DOHH2 (cell line): Measurements from ENCODE around the gene MKX.

Experiments used
- H3F3A ChIP-seq: fragments of 200-600 bp; sonication (generic), shearing (Covaris generic); 2 replicates; pipeline ENCODE4 v1.6.0; 2016; ENCODE audit warnings: antibody characterized with exemption, mild to moderate bottlenecking; ENCODE audit not compliant: control insufficient read depth, insufficient read depth
- H3K27ac ChIP-seq: fragments of 200-600 bp; sonication (generic); 2 replicates; pipeline ENCODE4 v1.5.1; 2014; ENCODE audit warnings: low read depth, mild to moderate bottlenecking, low read length, moderate library complexity
- H3K27me3 ChIP-seq: fragments of 200-600 bp; sonication (generic); 2 replicates; pipeline ENCODE4 v1.6.1; 2014; ENCODE audit warnings: mild to moderate bottlenecking, low read length, mixed read lengths; ENCODE audit not compliant: control insufficient read depth
- H3K36me3 ChIP-seq: fragments of 200-600 bp; sonication (generic); 2 replicates; pipeline ENCODE4 v1.6.1; 2014; ENCODE audit warnings: mild to moderate bottlenecking, low read length, moderate library complexity, mixed read lengths; ENCODE audit not compliant: control insufficient read depth
- H3K4me1 ChIP-seq: fragments of 200-600 bp; sonication (generic); 2 replicates; pipeline ENCODE4 v1.6.1; 2014; ENCODE audit warnings: mild to moderate bottlenecking, low read length, mixed read lengths; ENCODE audit not compliant: control insufficient read depth
- H3K4me2 ChIP-seq: fragments of 200-600 bp; sonication (generic); 2 replicates; pipeline ENCODE4 v1.6.0; 2014; ENCODE audit warnings: mild to moderate bottlenecking, low read length, moderate library complexity
- H3K4me3 ChIP-seq: fragments of 200-600 bp; sonication (generic); 2 replicates; pipeline ENCODE4 v1.5.1; 2014; ENCODE audit warnings: mild to moderate bottlenecking, low read length, mixed read lengths
- H3K79me2 ChIP-seq: fragments of 200-600 bp; sonication (generic); 2 replicates; pipeline ENCODE4 v1.6.1; 2014; ENCODE audit warnings: mild to moderate bottlenecking, low read length, mixed read lengths; ENCODE audit not compliant: control insufficient read depth
- H3K9me2 ChIP-seq: fragments of 200-600 bp; sonication (generic); replicated peaks from 2 replicates; pipeline ENCODE4 v1.6.1; 2014; ENCODE audit warnings: mild to moderate bottlenecking, low read length, mixed read lengths; ENCODE audit not compliant: control insufficient read depth
- H3K9me3 ChIP-seq: fragments of 200-600 bp; sonication (generic); 2 replicates; pipeline ENCODE4 v1.6.1; 2014; ENCODE audit warnings: antibody characterized with exemption, low read length, mixed read lengths; ENCODE audit not compliant: control insufficient read depth, insufficient read depth
- H4K20me1 ChIP-seq: fragments of 200-600 bp; sonication (generic); 2 replicates; pipeline ENCODE4 v1.6.0; 2014; ENCODE audit warnings: low read depth, mild to moderate bottlenecking, antibody characterized with exemption, low read length, moderate library complexity; ENCODE audit not compliant: control insufficient read depth, insufficient read depth
- EZH2phosphoT487 ChIP-seq: fragments of 200-600 bp; sonication (generic); IDR thresholded peaks from 2 replicates; pipeline ENCODE4 v1.6.1; 2017; ENCODE audit warnings: borderline replicate concordance, mild to moderate bottlenecking, antibody characterized with exemption, low read length, moderate library complexity, mixed read lengths
- TF ChIP-seq, protein P1 (sequence below): fragments of 200-600 bp; sonication (generic); IDR thresholded peaks from one replicate; pipeline ENCODE4 v1.5.1; 2014; ENCODE audit warnings: antibody characterized with exemption, mild to moderate bottlenecking, low read depth, low read length; ENCODE audit not compliant: poor library complexity, severe bottlenecking

MKX gene

DNA sequence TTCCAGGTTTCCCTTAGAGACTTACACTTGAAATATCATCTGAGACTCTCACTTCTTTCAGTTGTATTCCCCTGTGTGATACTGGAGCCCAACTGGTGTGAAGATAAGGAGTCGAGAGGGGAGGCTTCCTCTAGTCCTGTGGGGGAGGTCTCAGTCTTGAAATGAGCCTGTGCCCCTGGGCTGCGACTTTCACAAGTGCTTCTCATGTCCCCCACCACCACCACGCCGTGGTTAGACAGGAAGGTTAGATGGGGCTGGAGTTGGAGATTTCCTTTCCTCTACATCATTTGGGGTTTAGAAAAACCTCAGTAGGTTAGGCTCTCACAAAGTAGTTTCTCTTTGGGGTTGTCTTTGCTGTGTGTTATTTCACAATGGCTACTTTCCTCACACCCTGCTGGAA is 25.6 kb upstream of the MKX start:
- Histone ChIP-seq H3K9me3 (no peaks in the 10 kb centered on the region), H3K36me3 (no peaks in the 10 kb centered on the region), H3K27ac (no peak overlapping the region), H3K4me1 (no peaks in the 10 kb centered on the region), H4K20me1 (no peaks in the 10 kb centered on the region), H3K4me3 (no peak overlapping the region), H3K27me3 (no peaks in the 10 kb centered on the region), H3K79me2 (no peaks in the 10 kb centered on the region), H3K9me2 (no peaks in the 10 kb centered on the region), H3K4me2 (no peak overlapping the region), H3F3A (no peaks in the 10 kb centered on the region)
- TF ChIP-seq, protein P1, sequence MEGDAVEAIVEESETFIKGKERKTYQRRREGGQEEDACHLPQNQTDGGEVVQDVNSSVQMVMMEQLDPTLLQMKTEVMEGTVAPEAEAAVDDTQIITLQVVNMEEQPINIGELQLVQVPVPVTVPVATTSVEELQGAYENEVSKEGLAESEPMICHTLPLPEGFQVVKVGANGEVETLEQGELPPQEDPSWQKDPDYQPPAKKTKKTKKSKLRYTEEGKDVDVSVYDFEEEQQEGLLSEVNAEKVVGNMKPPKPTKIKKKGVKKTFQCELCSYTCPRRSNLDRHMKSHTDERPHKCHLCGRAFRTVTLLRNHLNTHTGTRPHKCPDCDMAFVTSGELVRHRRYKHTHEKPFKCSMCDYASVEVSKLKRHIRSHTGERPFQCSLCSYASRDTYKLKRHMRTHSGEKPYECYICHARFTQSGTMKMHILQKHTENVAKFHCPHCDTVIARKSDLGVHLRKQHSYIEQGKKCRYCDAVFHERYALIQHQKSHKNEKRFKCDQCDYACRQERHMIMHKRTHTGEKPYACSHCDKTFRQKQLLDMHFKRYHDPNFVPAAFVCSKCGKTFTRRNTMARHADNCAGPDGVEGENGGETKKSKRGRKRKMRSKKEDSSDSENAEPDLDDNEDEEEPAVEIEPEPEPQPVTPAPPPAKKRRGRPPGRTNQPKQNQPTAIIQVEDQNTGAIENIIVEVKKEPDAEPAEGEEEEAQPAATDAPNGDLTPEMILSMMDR, result no peak
- no peak for TF ChIP-seq EZH2phosphoT487

DNA sequence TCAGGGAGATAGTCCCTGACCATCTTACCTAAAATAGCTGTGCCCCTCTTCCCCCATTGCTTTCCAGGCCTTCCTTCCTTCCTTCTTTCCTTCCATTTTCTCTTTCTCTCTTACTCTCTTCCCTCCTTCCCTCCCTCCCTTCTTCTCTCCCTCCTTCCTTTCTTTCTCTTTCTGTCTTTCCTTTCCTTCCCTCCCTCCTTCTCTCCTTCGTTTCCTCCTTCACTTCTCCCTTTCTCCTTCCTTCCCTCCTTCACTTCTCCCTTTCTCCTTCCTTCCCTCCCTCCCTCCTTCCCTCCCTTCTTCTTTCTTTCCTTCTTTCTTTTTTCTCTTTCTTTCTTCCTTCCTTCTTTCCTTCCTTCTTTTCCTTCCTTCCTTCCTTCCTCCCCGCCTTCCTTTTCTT is 24.6 kb upstream of the MKX start:
- H3K9me3 ChIP-seq, result no peaks in the 10 kb centered on the region

DNA sequence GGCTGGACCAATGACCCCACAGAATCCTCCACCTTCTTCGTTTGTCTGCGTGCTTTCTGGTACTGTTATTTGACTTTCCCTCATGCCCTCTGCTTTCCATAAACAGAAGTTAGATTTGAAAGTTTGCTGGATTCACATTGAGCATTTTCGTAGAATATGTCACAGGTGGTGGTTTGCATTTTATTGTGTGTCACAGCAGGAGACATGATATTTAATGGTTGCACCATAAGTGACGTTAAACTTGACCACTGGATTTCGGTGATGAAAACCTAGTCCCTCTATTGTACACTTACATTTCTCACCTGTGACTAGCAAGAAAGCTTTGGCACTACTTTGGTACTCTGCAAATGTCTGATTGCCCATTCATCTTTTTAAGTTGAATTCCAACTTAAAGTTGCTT is 15.2 kb upstream of the MKX start:
- no peaks in the 10 kb centered on the region for H3K9me2 ChIP-seq
- H3F3A ChIP-seq, result no peaks in the 10 kb centered on the region
- no peaks in the 10 kb centered on the region for H3K4me1 ChIP-seq
- no peak overlapping the region for H3K27ac ChIP-seq
- no peak overlapping the region for H3K4me2 ChIP-seq
- no peak overlapping the region for H3K4me3 ChIP-seq
- H3K79me2 ChIP-seq, result no peaks in the 10 kb centered on the region
- H3K27me3 ChIP-seq, result 0 out of 2 replicates have a peak, but pooled peaks cover 2% of the 10 kb centered on the region
- no peaks in the 10 kb centered on the region for H4K20me1 ChIP-seq
- H3K9me3 ChIP-seq, result no peaks in the 10 kb centered on the region
- H3K36me3 ChIP-seq, result no peaks in the 10 kb centered on the region
- TF ChIP-seq, protein P1, result no peak
- no peak for TF ChIP-seq EZH2phosphoT487

More for the DNA sequence above, 24.6 kb upstream of the MKX start:
- Histone ChIP-seq H3K36me3 (no peaks in the 10 kb centered on the region), H4K20me1 (no peaks in the 10 kb centered on the region), H3K4me2 (no peak overlapping the region), H3F3A (no peaks in the 10 kb centered on the region), H3K27me3 (no peaks in the 10 kb centered on the region), H3K9me2 (no peaks in the 10 kb centered on the region), H3K27ac (no peak overlapping the region), H3K4me1 (no peaks in the 10 kb centered on the region), H3K4me3 (no peak overlapping the region), H3K79me2 (no peaks in the 10 kb centered on the region)
- TF ChIP-seq, protein P1, result no peak
- no peak for TF ChIP-seq EZH2phosphoT487
